ENCODE data around the gene SH3RF3.

DNA sequence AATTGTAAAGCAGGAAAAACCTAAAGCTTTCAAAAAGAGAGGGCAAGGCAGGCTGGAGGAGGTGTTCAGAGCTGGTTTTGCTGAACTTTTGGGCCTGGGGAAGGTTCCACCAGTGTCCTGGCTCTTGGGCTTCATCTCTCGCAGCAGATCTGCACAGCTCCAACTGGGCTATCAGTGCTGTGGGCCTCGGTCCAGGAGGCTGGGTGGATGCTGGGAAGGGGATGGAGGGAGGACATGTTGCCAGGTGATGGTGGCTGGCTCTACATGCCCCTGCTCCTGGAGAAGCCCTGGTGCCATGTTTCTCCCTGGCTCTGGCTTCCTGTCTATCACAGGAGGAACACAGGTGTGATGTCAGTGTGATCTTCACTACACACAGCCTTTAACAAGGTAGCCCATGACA, 187.1 kb downstream of the SH3RF3 start:
- no peak for TF ChIP-seq POLR2A (IDR thresholded peaks at IDR 0.05)
- TF ChIP-seq, protein P1, sequence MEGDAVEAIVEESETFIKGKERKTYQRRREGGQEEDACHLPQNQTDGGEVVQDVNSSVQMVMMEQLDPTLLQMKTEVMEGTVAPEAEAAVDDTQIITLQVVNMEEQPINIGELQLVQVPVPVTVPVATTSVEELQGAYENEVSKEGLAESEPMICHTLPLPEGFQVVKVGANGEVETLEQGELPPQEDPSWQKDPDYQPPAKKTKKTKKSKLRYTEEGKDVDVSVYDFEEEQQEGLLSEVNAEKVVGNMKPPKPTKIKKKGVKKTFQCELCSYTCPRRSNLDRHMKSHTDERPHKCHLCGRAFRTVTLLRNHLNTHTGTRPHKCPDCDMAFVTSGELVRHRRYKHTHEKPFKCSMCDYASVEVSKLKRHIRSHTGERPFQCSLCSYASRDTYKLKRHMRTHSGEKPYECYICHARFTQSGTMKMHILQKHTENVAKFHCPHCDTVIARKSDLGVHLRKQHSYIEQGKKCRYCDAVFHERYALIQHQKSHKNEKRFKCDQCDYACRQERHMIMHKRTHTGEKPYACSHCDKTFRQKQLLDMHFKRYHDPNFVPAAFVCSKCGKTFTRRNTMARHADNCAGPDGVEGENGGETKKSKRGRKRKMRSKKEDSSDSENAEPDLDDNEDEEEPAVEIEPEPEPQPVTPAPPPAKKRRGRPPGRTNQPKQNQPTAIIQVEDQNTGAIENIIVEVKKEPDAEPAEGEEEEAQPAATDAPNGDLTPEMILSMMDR (IDR thresholded peaks at IDR 0.05), result no peak
- TF ChIP-seq POLR2AphosphoS5 (IDR thresholded peaks at IDR 0.05), result no peak
